DND-41 (cell line): ENCODE results near the gene PAQR7.

Experiments
- ATAC-seq: fragments of 200-7000 bp; cut with Tn5 transposase; 3 replicates; pipeline ENCODE4 v1.9.1; 2021; ENCODE audit warnings: low read depth; ENCODE audit not compliant: insufficient read depth
- DNase-seq: peaks from one replicate; pipeline ENCODE4 v3.0.0-alpha.2; 2020
- H2AFZ ChIP-seq: 2 replicates; pipeline ENCODE4 v1.6.0; 2012; ENCODE audit warnings: low read depth, low read length
- H3K27ac ChIP-seq: 2 replicates; pipeline ENCODE4 v1.5.1; 2012; ENCODE audit warnings: low read length, inconsistent platforms
- H3K27me3 ChIP-seq: fragments of 200-600 bp; sonication (generic); 2 replicates; pipeline ENCODE4 v1.6.0; 2012; ENCODE audit warnings: low read length, mild to moderate bottlenecking, inconsistent platforms; ENCODE audit not compliant: insufficient read depth, poor library complexity
- H3K36me3 ChIP-seq: 2 replicates; pipeline ENCODE4 v1.5.1; 2012; ENCODE audit warnings: low read length, inconsistent platforms; ENCODE audit not compliant: insufficient read depth
- H3K4me1 ChIP-seq: 2 replicates; pipeline ENCODE4 v1.5.1; 2012; ENCODE audit warnings: mild to moderate bottlenecking, low read length; ENCODE audit not compliant: insufficient read depth
- H3K4me2 ChIP-seq: 2 replicates; pipeline ENCODE4 v1.6.0; 2012; ENCODE audit warnings: mild to moderate bottlenecking, moderate library complexity, low read length, inconsistent platforms; ENCODE audit not compliant: insufficient read depth
- H3K4me3 ChIP-seq, 2 experiments: fragments of 200-600 bp in 1 of 2; shearing (Covaris generic) in 1 of 2; 2 replicates each; pipeline ENCODE4 v1.5.1; 2012 to 2016; ENCODE audit warnings: inconsistent platforms in 2 of 2, low read length in 2 of 2, mild to moderate bottlenecking in 2 of 2, low read depth in 1 of 2, moderate library complexity in 1 of 2
- H3K79me2 ChIP-seq: 2 replicates; pipeline ENCODE4 v1.6.0; 2012; ENCODE audit warnings: low read length, inconsistent platforms; ENCODE audit not compliant: insufficient read depth
- H3K9ac ChIP-seq: 2 replicates; pipeline ENCODE4 v1.6.0; 2012; ENCODE audit warnings: low read depth, mild to moderate bottlenecking, inconsistent platforms, low read length, moderate library complexity
- H3K9me3 ChIP-seq: 2 replicates; pipeline ENCODE4 v1.5.1; 2012; ENCODE audit warnings: low read length, moderate library complexity, mild to moderate bottlenecking, inconsistent platforms; ENCODE audit not compliant: insufficient read depth, severe bottlenecking
- H4K20me1 ChIP-seq: 2 replicates; pipeline ENCODE4 v1.6.0; 2012; ENCODE audit warnings: low read length; ENCODE audit not compliant: insufficient read depth
- CTCF ChIP-seq: IDR thresholded peaks from 2 replicates; pipeline ENCODE4 v1.5.1; 2012; ENCODE audit warnings: borderline replicate concordance, low read length, moderate library complexity, mild to moderate bottlenecking; ENCODE audit not compliant: poor library complexity, severe bottlenecking; ENCODE audit errors: extremely low read depth
- EZH2 ChIP-seq: IDR thresholded peaks from 3 replicates; pipeline ENCODE4 v1.6.1; 2012; ENCODE audit warnings: borderline replicate concordance, low read depth, mild to moderate bottlenecking, moderate library complexity, low read length, inconsistent platforms; ENCODE audit not compliant: severe bottlenecking

The PAQR7 gene

GRCh38 chr1:25916460-25916859, 41.0 kb upstream of the PAQR7 start:
- Histone ChIP-seq H3K36me3 (no peaks in the 10 kb centered on the region), H3K9me3 (no peaks in the 10 kb centered on the region), H2AFZ (no peak overlapping the region), H3K4me3 (no peak overlapping the region), H3K27ac (no peak overlapping the region), H4K20me1 (no peaks in the 10 kb centered on the region), H3K4me2 (no peak overlapping the region), H3K9ac (no peak overlapping the region), H3K79me2 (no peaks in the 10 kb centered on the region), H3K27me3 (no peaks in the 10 kb centered on the region), H3K4me1 (peaks cover 14% of the 10 kb centered on the region)
- DNase-seq (no peak), ATAC-seq (no peak)
- no peak for TF ChIP-seq EZH2
- TF ChIP-seq CTCF = no peak

- no peak overlapping the region for H3K4me2 ChIP-seq
- H3K4me1 ChIP-seq = peaks cover 14% of the 10 kb centered on the region
- no peak overlapping the region for H2AFZ ChIP-seq
- H3K9me3 ChIP-seq = no peaks in the 10 kb centered on the region
- no peak overlapping the region for H3K27ac ChIP-seq
- no peak for ATAC-seq
- H3K9ac ChIP-seq = no peak overlapping the region
- DNase-seq = no peak
- H4K20me1 ChIP-seq = no peaks in the 10 kb centered on the region
- no peaks in the 10 kb centered on the region for H3K79me2 ChIP-seq
- H3K4me3 ChIP-seq = no peak overlapping the region
- no peaks in the 10 kb centered on the region for H3K27me3 ChIP-seq
- TF ChIP-seq CTCF (no peak), EZH2 (no peak)
- H3K36me3 ChIP-seq = no peaks in the 10 kb centered on the region
These were observed 38.8 kb upstream of the PAQR7 start for GRCh38 chr1:25914074-25914995.

- Histone ChIP-seq H3K4me3 (no peak overlapping the region), H3K4me1 (peaks cover 8% of the 10 kb centered on the region), H3K9ac (no peak overlapping the region), H3K4me2 (no peak overlapping the region), H3K79me2 (no peaks in the 10 kb centered on the region), H3K27me3 (no peaks in the 10 kb centered on the region), H3K36me3 (no peaks in the 10 kb centered on the region), H2AFZ (no peak overlapping the region), H3K9me3 (no peaks in the 10 kb centered on the region), H3K27ac (no peak overlapping the region), H4K20me1 (no peaks in the 10 kb centered on the region)
- ATAC-seq (no peak), DNase-seq (no peak)
- no peak for TF ChIP-seq EZH2
- no peak for TF ChIP-seq CTCF
These were observed 37.7 kb upstream of the PAQR7 start for GRCh38 chr1:25913206-25913605.
